HFFc6 (cell line): ENCODE data around the gene SLAMF9. TPM values are rescaled to one million over a fixed set of nuclear protein-coding genes. Genes with fewer than 3 reads are reported as not detected.

ENCODE experiments used
- DNase-seq: peaks from one replicate; pipeline ENCODE4 v3.0.0-alpha.2; 2018
- H3K27ac Mint-ChIP-seq: 2 replicates; pipeline ENCODE4 v1.8.0; 2020; ENCODE audit warnings: mild to moderate bottlenecking, mixed read lengths
- H3K27me3 Mint-ChIP-seq: 2 replicates; pipeline ENCODE4 v1.8.0; 2021; ENCODE audit warnings: mild to moderate bottlenecking, moderate library complexity, mixed read lengths; ENCODE audit not compliant: insufficient read depth
- H3K36me3 Mint-ChIP-seq: 2 replicates; pipeline ENCODE4 v1.8.0; 2021; ENCODE audit warnings: low read depth, mixed read lengths
- H3K4me1 Mint-ChIP-seq: 2 replicates; pipeline ENCODE4 v1.8.0; 2020; ENCODE audit warnings: low read depth, mixed read lengths
- H3K4me3 Mint-ChIP-seq: 2 replicates; pipeline ENCODE4 v1.8.0; 2020; ENCODE audit warnings: mild to moderate bottlenecking, moderate library complexity, mixed read lengths
- H3K9me3 Mint-ChIP-seq: 2 replicates; pipeline ENCODE4 v1.8.0; 2020; ENCODE audit warnings: mild to moderate bottlenecking, mixed read lengths
- CTCF ChIP-seq: fragments of 200-600 bp; sonication (generic); IDR thresholded peaks from 2 replicates; pipeline ENCODE4 v1.5.0; 2021; ENCODE audit warnings: antibody characterized with exemption, mild to moderate bottlenecking
- total RNA-seq, 6 experiments: library from RNA; stranded (reverse); fragmentation: NEBNext Ultra II Directional; extraction: Animal tissue kit (Norgen Biotek cat#: 25700); gene quantifications; 2 replicates in 1 of 6; 3 replicates in 5 of 6; pipeline ENCODE4 v1.2.3, GENCODE V29; 2021

Gene SLAMF9
- total RNA-seq, 6 experiments from 2014 or later: 0.41 to 0.51 (median 0.46) TPM; not detected in 3

- TF ChIP-seq CTCF: no peak
- peaks cover 22% of the 10 kb centered on the region for H3K4me1 Mint-ChIP-seq
- peak overlapping the region; percentile 37 for H3K27ac Mint-ChIP-seq
- peaks cover 21% of the 10 kb centered on the region; the same call in 1 of the 2 replicates for H3K27me3 Mint-ChIP-seq
- no peaks in the 10 kb centered on the region for H3K9me3 Mint-ChIP-seq
- DNase-seq: peak; percentile 82
- no peaks in the 10 kb centered on the region for H3K36me3 Mint-ChIP-seq
- peak overlapping the region; percentile 50 for H3K4me3 Mint-ChIP-seq
Observed at GRCh38 chr1:159960721-159961381, 6.8 kb upstream of the SLAMF9 start.

- DNase-seq: no peak
- TF ChIP-seq CTCF: no peak
- Mint-ChIP-seq H3K27me3 (peaks cover 13% of the 10 kb centered on the region; the same call in 1 of the 2 replicates), H3K4me1 (peaks cover 23% of the 10 kb centered on the region), H3K9me3 (no peaks in the 10 kb centered on the region), H3K4me3 (no peak overlapping the region), H3K36me3 (no peaks in the 10 kb centered on the region), H3K27ac (peak overlapping the region; percentile 3; the same call in 1 of the 2 replicates)
Observed at GRCh38 chr1:159959451-159959850, 5.4 kb upstream of the SLAMF9 start.

GRCh38 chr1:159958719-159959380 lies 4.8 kb upstream of the SLAMF9 start:
- no peak for TF ChIP-seq CTCF
- no peak overlapping the region for H3K4me3 Mint-ChIP-seq

GRCh38 chr1:159957824-159958268 lies 3.8 kb upstream of the SLAMF9 start:
- peaks cover 34% of the 10 kb centered on the region for H3K4me1 Mint-ChIP-seq
- no peaks in the 10 kb centered on the region for H3K36me3 Mint-ChIP-seq
- DNase-seq: no peak
- H3K4me3 Mint-ChIP-seq: no peak overlapping the region
- H3K27ac Mint-ChIP-seq: no peak overlapping the region
- H3K27me3 Mint-ChIP-seq: peaks cover 14% of the 10 kb centered on the region
- no peaks in the 10 kb centered on the region for H3K9me3 Mint-ChIP-seq
- no peak for TF ChIP-seq CTCF

More at GRCh38 chr1:159958719-159959380, 4.8 kb upstream of the SLAMF9 start:
- peaks cover 10% of the 10 kb centered on the region for H3K27me3 Mint-ChIP-seq
- H3K36me3 Mint-ChIP-seq: no peaks in the 10 kb centered on the region
- no peak for DNase-seq
- peaks cover 29% of the 10 kb centered on the region for H3K4me1 Mint-ChIP-seq
- H3K9me3 Mint-ChIP-seq: no peaks in the 10 kb centered on the region
- no peak overlapping the region for H3K27ac Mint-ChIP-seq

- Mint-ChIP-seq H3K36me3 (no peaks in the 10 kb centered on the region), H3K9me3 (no peaks in the 10 kb centered on the region), H3K4me1 (peaks cover 21% of the 10 kb centered on the region), H3K27ac (no peak overlapping the region), H3K27me3 (peaks cover 30% of the 10 kb centered on the region), H3K4me3 (no peak overlapping the region)
- no peak for DNase-seq
- TF ChIP-seq CTCF: no peak
Observed at GRCh38 chr1:159955456-159955855, 1.4 kb upstream of the SLAMF9 start.
